HEK293 (cell line): ENCODE measurements around the gene SREBF2.
"Not testable (repeated sequence)": the region's sequence is repeated elsewhere in the genome, so short reads cannot be mapped to it uniquely, and the experiment has no call there.

ENCODE experiments used
- CTCF ChIA-PET: fragments of 350-600 bp; formaldehyde crosslinking; extraction: SDS; loops from one replicate; lab custom pipeline; 2021; ENCODE audit warnings: antibody characterized with exemption; lab: Yijun Ruan, JAX
- POLR2A ChIA-PET: fragments of 300-600 bp; formaldehyde crosslinking; extraction: SDS; loops from one replicate; lab custom pipeline; 2020; ENCODE audit warnings: antibody characterized with exemption, inconsistent platforms; lab: Yijun Ruan, JAX
- H3K27ac ChIP-seq: fragments of 200-500 bp; sonication (Bioruptor generic); 2 replicates; pipeline ENCODE4 v1.5.1; 2014; ENCODE audit warnings: low read depth, low read length, control low read depth, inconsistent platforms; ENCODE audit errors: extremely low read depth
- H3K36me3 ChIP-seq, 2 experiments: fragments of 200-500 bp in 1 of 2; sonication (Bioruptor generic) in 1 of 2; 1 replicate in 1 of 2; 2 replicates in 1 of 2; pipeline ENCODE4 v1.5.1; 2014 to 2017; ENCODE audit warnings: inconsistent platforms in 2 of 2, low read length in 2 of 2; ENCODE audit not compliant: control insufficient read depth in 2 of 2, insufficient read depth in 1 of 2
- H3K4me1 ChIP-seq: fragments of 200-500 bp; sonication (Bioruptor generic); 2 replicates; pipeline ENCODE4 v1.5.1; 2014; ENCODE audit warnings: mild to moderate bottlenecking, low read length, inconsistent platforms; ENCODE audit not compliant: control insufficient read depth, insufficient read depth
- H3K4me3 ChIP-seq: 2 replicates; pipeline ENCODE4 v1.5.1; 2011; ENCODE audit warnings: low read depth, mild to moderate bottlenecking, control low read depth, low read length, moderate library complexity
- H3K9me3 ChIP-seq: fragments of 200-500 bp; sonication (Bioruptor generic); 2 replicates; pipeline ENCODE4 v1.5.1; 2014; ENCODE audit warnings: low read depth, low read length, inconsistent platforms; ENCODE audit not compliant: control insufficient read depth, insufficient read depth
- HOXD13 ChIP-seq: sonication (generic); formaldehyde crosslinking; IDR thresholded peaks from 2 replicates; pipeline ENCODE4 v1.8.0; 2022; ENCODE audit warnings: missing genetic modification reagents, borderline replicate concordance
- KLF9 ChIP-seq: fragments of 450-650 bp; formaldehyde crosslinking; IDR thresholded peaks from 2 replicates; pipeline ENCODE4 v1.5.1; 2016; ENCODE audit warnings: missing biosample characterization, missing genetic modification characterization, low read depth
- SCRT1 ChIP-seq: fragments of 450-650 bp; formaldehyde crosslinking; IDR thresholded peaks from 2 replicates; pipeline ENCODE4 v1.5.1; 2016; ENCODE audit warnings: missing biosample characterization, missing genetic modification characterization, borderline replicate concordance
- TRIM28 ChIP-seq: IDR thresholded peaks from 2 replicates; pipeline ENCODE4 v1.6.1; 2011; ENCODE audit warnings: low read length, control low read depth, borderline replicate concordance
- ZBTB17 ChIP-seq: fragments of 450-650 bp; formaldehyde crosslinking; IDR thresholded peaks from 2 replicates; pipeline ENCODE4 v1.5.1; 2016; ENCODE audit warnings: missing biosample characterization, missing genetic modification characterization
- ZBTB21 ChIP-seq: fragments of 450-650 bp; formaldehyde crosslinking; IDR thresholded peaks from 2 replicates; pipeline ENCODE4 v1.5.1; 2017; ENCODE audit warnings: missing biosample characterization, missing genetic modification characterization
- ZBTB48 ChIP-seq: fragments of 450-650 bp; formaldehyde crosslinking; IDR thresholded peaks from 2 replicates; pipeline ENCODE4 v1.5.1; 2016; ENCODE audit warnings: missing biosample characterization, missing genetic modification characterization
- ZBTB7A ChIP-seq: fragments of 450-650 bp; formaldehyde crosslinking; IDR thresholded peaks from 2 replicates; pipeline ENCODE4 v1.5.1; 2016; ENCODE audit warnings: low read depth, missing biosample characterization, missing genetic modification characterization
- ZFP41 ChIP-seq: fragments of 450-650 bp; formaldehyde crosslinking; IDR thresholded peaks from 2 replicates; pipeline ENCODE4 v1.5.1; 2016; ENCODE audit warnings: missing biosample characterization, missing genetic modification characterization, borderline replicate concordance
- ZNF155 ChIP-seq: fragments of 450-650 bp; formaldehyde crosslinking; IDR thresholded peaks from 2 replicates; pipeline ENCODE4 v1.5.1; 2016; ENCODE audit warnings: missing biosample characterization, missing genetic modification characterization
- ZNF174 ChIP-seq: fragments of 450-650 bp; formaldehyde crosslinking; IDR thresholded peaks from 2 replicates; pipeline ENCODE4 v1.5.0; 2017; ENCODE audit warnings: missing biosample characterization, mild to moderate bottlenecking, missing genetic modification characterization
- ZNF223 ChIP-seq: fragments of 450-650 bp; formaldehyde crosslinking; IDR thresholded peaks from 2 replicates; pipeline ENCODE4 v1.5.1; 2016; ENCODE audit warnings: missing biosample characterization, missing genetic modification characterization
- ZNF433 ChIP-seq: fragments of 450-650 bp; formaldehyde crosslinking; IDR thresholded peaks from 2 replicates; pipeline ENCODE4 v1.5.1; 2016; ENCODE audit warnings: missing biosample characterization, missing genetic modification characterization, low read depth
- ZNF521 ChIP-seq: fragments of 450-650 bp; formaldehyde crosslinking; IDR thresholded peaks from 2 replicates; pipeline ENCODE4 v1.5.1; 2017; ENCODE audit warnings: missing biosample characterization, mild to moderate bottlenecking, missing genetic modification characterization
- ZNF629 ChIP-seq: fragments of 450-650 bp; formaldehyde crosslinking; IDR thresholded peaks from 2 replicates; pipeline ENCODE4 v1.5.1; 2017; ENCODE audit warnings: missing biosample characterization, missing genetic modification characterization
- ZSCAN16 ChIP-seq: fragments of 450-650 bp; formaldehyde crosslinking; IDR thresholded peaks from 2 replicates; pipeline ENCODE4 v1.5.1; 2016; ENCODE audit warnings: missing biosample characterization, missing genetic modification characterization
- ZSCAN23 ChIP-seq: fragments of 450-650 bp; formaldehyde crosslinking; IDR thresholded peaks from 2 replicates; pipeline ENCODE4 v1.5.1; 2016; ENCODE audit warnings: missing biosample characterization, missing genetic modification characterization
- ZXDB ChIP-seq: fragments of 450-650 bp; formaldehyde crosslinking; IDR thresholded peaks from 2 replicates; pipeline ENCODE4 v1.5.1; 2016; ENCODE audit warnings: missing biosample characterization, missing genetic modification characterization
- TF ChIP-seq, protein P1 (sequence below): fragments of 450-650 bp; formaldehyde crosslinking; IDR thresholded peaks from 2 replicates; pipeline ENCODE4 v1.5.1; 2016; ENCODE audit warnings: missing biosample characterization, missing genetic modification characterization
- TF ChIP-seq, protein P2 (sequence below): fragments of 450-650 bp; formaldehyde crosslinking; IDR thresholded peaks from 2 replicates; pipeline ENCODE4 v1.5.1; 2016; ENCODE audit warnings: missing biosample characterization, missing genetic modification characterization
- TF ChIP-seq, protein P3 (sequence below): fragments of 450-650 bp; formaldehyde crosslinking; IDR thresholded peaks from 2 replicates; pipeline ENCODE4 v1.5.1; 2016; ENCODE audit warnings: missing biosample characterization, missing genetic modification characterization
- TF ChIP-seq, protein P4 (sequence below): fragments of 450-650 bp; formaldehyde crosslinking; optimal IDR thresholded peaks from 2 replicates; pipeline ENCODE3; 2016; ENCODE audit warnings: missing biosample characterization, mild to moderate bottlenecking, missing genetic modification characterization

SREBF2 gene

DNA sequence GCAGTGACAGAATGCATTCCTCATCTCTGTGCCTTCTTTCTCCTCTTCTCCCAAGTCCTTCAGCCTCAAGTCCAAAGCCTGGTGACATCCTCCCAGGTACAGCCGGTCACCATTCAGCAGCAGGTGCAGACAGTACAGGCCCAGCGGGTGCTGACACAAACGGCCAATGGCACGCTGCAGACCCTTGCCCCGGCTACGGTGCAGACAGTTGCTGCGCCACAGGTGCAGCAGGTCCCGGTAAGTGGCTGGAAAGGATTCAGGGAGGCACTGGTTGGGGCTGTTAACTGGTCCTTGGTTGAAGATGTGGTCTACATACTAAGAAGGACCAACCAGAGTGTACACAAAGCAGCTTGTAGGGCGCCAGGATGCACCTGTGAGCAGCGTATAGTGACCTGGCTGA is 35.7 kb downstream of the SREBF2 start:
- peaks cover 51 to 57% of the 10 kb centered on the region in 2 experiments for H3K36me3 ChIP-seq
- POLR2A ChIA-PET = no interaction called here
- no peak for TF ChIP-seq KLF9
- TF ChIP-seq, protein P1, sequence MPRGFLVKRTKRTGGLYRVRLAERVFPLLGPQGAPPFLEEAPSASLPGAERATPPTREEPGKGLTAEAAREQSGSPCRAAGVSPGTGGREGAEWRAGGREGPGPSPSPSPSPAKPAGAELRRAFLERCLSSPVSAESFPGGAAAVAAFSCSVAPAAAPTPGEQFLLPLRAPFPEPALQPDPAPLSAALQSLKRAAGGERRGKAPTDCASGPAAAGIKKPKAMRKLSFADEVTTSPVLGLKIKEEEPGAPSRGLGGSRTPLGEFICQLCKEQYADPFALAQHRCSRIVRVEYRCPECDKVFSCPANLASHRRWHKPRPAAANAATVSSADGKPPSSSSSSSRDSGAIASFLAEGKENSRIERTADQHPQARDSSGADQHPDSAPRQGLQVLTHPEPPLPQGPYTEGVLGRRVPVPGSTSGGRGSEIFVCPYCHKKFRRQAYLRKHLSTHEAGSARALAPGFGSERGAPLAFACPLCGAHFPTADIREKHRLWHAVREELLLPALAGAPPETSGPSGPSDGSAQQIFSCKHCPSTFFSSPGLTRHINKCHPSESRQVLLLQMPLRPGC (tag by site-specific recombination) = no peak
- no peak for TF ChIP-seq TRIM28
- TF ChIP-seq ZBTB21 (tag by site-specific recombination) = no peak
- TF ChIP-seq SCRT1 (tag by site-specific recombination) = no peak
- TF ChIP-seq, protein P2, sequence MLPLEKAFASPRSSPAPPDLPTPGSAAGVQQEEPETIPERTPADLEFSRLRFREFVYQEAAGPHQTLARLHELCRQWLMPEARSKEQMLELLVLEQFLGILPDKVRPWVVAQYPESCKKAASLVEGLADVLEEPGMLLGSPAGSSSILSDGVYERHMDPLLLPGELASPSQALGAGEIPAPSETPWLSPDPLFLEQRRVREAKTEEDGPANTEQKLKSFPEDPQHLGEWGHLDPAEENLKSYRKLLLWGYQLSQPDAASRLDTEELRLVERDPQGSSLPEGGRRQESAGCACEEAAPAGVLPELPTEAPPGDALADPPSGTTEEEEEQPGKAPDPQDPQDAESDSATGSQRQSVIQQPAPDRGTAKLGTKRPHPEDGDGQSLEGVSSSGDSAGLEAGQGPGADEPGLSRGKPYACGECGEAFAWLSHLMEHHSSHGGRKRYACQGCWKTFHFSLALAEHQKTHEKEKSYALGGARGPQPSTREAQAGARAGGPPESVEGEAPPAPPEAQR (tag by site-specific recombination) = no peak
- TF ChIP-seq ZNF155 (tag by site-specific recombination) = no peak
- TF ChIP-seq ZSCAN23 (tag by site-specific recombination) = no peak
- no peak for TF ChIP-seq ZXDB
- no peak for TF ChIP-seq ZSCAN16
- no peak for TF ChIP-seq ZBTB7A
- no peak for TF ChIP-seq ZNF223 (tag by site-specific recombination)
- TF ChIP-seq ZNF433 (tag by site-specific recombination) = no peak
- H3K4me3 ChIP-seq = no peak overlapping the region
- no peak overlapping the region for H3K27ac ChIP-seq
- CTCF ChIA-PET = interaction anchor here (1.5 kb wide), 1 partner anchor 11 kb away, joined by 4 read pairs; no protein-coding TSS in a partner anchor
- no peaks in the 10 kb centered on the region for H3K4me1 ChIP-seq
- no peaks in the 10 kb centered on the region for H3K9me3 ChIP-seq

DNA sequence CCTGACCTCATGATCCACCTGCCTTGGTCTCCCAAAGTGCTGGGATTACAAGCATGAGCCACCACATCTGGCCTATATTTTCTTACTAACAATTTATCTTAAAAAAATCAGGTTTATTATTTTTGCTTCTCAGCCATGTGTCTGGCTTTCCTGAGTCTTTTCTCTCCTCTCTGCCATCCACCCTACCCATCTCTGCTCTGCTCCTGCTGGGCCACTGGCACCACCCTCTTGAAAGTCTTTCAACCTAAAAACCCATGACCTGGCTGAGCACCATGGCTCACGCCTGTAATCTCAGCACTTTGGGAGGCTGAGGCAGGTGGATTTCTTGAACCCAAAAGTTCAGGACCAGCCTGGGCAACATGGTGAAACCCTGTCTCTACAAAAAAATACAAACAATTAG is 37.2 kb downstream of the SREBF2 start:
- not testable (repeated sequence) for H3K27ac ChIP-seq, H3K4me1 ChIP-seq, H3K9me3 ChIP-seq, H3K4me3 ChIP-seq
- ChIA-PET POLR2A (interaction anchor here (0.6 kb wide), 1 partner anchor 13 kb away, joined by 5 read pairs; no protein-coding TSS in a partner anchor), CTCF (interaction anchor here (1.2 kb wide), 1 partner anchor 123 kb away, joined by 3 read pairs; no protein-coding TSS in a partner anchor)
- peaks cover 60 to 64% of the 10 kb centered on the region in 2 experiments for H3K36me3 ChIP-seq

DNA sequence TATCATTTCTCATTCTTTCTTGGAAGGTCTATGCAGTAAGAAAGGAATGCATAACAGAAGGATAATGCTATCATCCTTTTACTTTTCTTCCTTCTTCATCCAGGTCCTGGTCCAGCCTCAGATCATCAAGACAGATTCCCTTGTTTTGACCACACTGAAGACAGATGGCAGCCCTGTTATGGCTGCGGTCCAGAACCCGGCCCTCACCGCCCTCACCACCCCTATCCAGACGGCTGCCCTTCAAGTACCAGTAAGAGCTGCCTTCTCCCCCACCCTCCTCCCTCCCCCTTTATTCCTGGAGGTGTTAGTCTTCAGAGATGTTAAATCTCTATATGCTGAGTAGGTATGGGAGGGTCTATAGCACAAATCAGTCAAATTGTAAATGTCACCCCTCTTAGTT is 37.9 kb downstream of the SREBF2 start:
- no peak overlapping the region for H3K27ac ChIP-seq
- CTCF ChIA-PET = interaction anchor here (0.8 to 2.7 kb wide), 4 partner anchors 13 to 573 kb away, joined by 3 to 16 read pairs (median 4); no protein-coding TSS in a partner anchor
- no peak overlapping the region for H3K4me3 ChIP-seq
- TF ChIP-seq ZNF521 (tag by site-specific recombination) = no peak
- TF ChIP-seq ZBTB48 (tag by site-specific recombination) = no peak
- no peak for TF ChIP-seq HOXD13 (CRISPR knock-in tag)
- no peak for TF ChIP-seq ZNF174 (tag by site-specific recombination)
- no peak for TF ChIP-seq ZNF629 (tag by site-specific recombination)
- TF ChIP-seq, protein P3, sequence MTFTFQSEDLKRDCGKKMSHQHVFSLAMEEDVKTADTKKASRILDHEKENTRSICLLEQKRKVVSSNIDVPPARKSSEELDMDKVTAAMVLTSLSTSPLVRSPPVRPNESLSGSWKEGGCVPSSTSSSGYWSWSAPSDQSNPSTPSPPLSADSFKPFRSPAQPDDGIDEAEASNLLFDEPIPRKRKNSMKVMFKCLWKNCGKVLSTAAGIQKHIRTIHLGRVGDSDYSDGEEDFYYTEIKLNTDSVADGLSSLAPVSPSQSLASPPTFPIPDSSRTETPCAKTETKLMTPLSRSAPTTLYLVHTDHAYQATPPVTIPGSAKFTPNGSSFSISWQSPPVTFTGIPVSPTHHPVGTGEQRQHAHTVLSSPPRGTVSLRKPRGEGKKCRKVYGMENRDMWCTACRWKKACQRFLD = no peak
- TF ChIP-seq ZBTB17 (tag by site-specific recombination) = no peak
- TF ChIP-seq, protein P4, sequence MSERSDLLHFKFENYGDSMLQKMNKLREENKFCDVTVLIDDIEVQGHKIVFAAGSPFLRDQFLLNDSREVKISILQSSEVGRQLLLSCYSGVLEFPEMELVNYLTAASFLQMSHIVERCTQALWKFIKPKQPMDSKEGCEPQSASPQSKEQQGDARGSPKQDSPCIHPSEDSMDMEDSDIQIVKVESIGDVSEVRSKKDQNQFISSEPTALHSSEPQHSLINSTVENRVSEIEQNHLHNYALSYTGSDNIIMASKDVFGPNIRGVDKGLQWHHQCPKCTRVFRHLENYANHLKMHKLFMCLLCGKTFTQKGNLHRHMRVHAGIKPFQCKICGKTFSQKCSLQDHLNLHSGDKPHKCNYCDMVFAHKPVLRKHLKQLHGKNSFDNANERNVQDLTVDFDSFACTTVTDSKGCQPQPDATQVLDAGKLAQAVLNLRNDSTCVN = no peak
- TF ChIP-seq SCRT1 (tag by site-specific recombination) = no peak
- no peak for TF ChIP-seq ZFP41 (tag by site-specific recombination)
- peaks cover 67 to 71% of the 10 kb centered on the region in 2 experiments for H3K36me3 ChIP-seq
- H3K4me1 ChIP-seq = no peaks in the 10 kb centered on the region
- H3K9me3 ChIP-seq = no peaks in the 10 kb centered on the region
- POLR2A ChIA-PET = interaction anchor here (0.6 kb wide), 1 partner anchor 603 kb away, joined by 5 read pairs; no protein-coding TSS in a partner anchor
